Natural killer cell (primary cell): Measurements from ENCODE around the gene RGR. TPM values are rescaled to one million over a fixed set of nuclear protein-coding genes. Genes with fewer than 3 reads are reported as not detected.

ENCODE experiments used
- ATAC-seq, 3 donors: fragments of 150-1000 bp in 2 of 3; fragments of 200-7000 bp in 1 of 3; cut with Tn5 transposase; 1 replicate in 1 of 3; 2 replicates in 2 of 3; pipeline ENCODE4 v1.10.0; 2021; ENCODE audit warnings: mild to moderate bottlenecking in 2 of 3, moderate library complexity in 2 of 3
- DNase-seq, 2 donors: peaks; one replicate each; pipeline versions ENCODE4 v3.0.0 to v3.0.0-alpha.2; 2013 to 2021; ENCODE audit warnings: mixed read lengths in 1 of 2
- H3K27ac ChIP-seq: one replicate; pipeline ENCODE4 v1.5.1; 2013; ENCODE audit warnings: mild to moderate bottlenecking, low read length
- H3K27me3 ChIP-seq: one replicate; pipeline ENCODE4 v1.6.1; 2013; ENCODE audit warnings: low read length; ENCODE audit not compliant: control insufficient read depth, insufficient read depth
- H3K36me3 ChIP-seq: one replicate; pipeline ENCODE4 v1.6.1; 2013; ENCODE audit warnings: low read length; ENCODE audit not compliant: control insufficient read depth, insufficient read depth
- H3K4me1 ChIP-seq: one replicate; pipeline ENCODE4 v1.6.1; 2013; ENCODE audit warnings: low read length; ENCODE audit not compliant: control insufficient read depth, insufficient read depth
- H3K4me3 ChIP-seq: one replicate; pipeline ENCODE4 v1.5.1; 2013; ENCODE audit warnings: low read length
- H3K9me3 ChIP-seq: one replicate; pipeline ENCODE4 v1.6.1; 2013; ENCODE audit warnings: low read length; ENCODE audit not compliant: control insufficient read depth, insufficient read depth
- H3K27ac Mint-ChIP-seq, 2 donors: one replicate each; pipeline ENCODE4 v1.8.0; 2022; ENCODE audit warnings: mild to moderate bottlenecking in 2 of 2, mixed read lengths in 2 of 2, moderate library complexity in 1 of 2
- H3K27me3 Mint-ChIP-seq, 2 donors: one replicate each; pipeline ENCODE4 v1.8.0; 2022; ENCODE audit warnings: low read depth in 2 of 2, mixed read lengths in 2 of 2
- H3K36me3 Mint-ChIP-seq: one replicate; pipeline ENCODE4 v1.8.0; 2022; ENCODE audit warnings: mixed read lengths
- H3K4me1 Mint-ChIP-seq, 2 donors: one replicate each; pipeline ENCODE4 v1.8.0; 2022; ENCODE audit warnings: mixed read lengths in 2 of 2
- H3K4me3 Mint-ChIP-seq: one replicate; pipeline ENCODE4 v1.8.0; 2022; ENCODE audit warnings: mild to moderate bottlenecking, moderate library complexity, mixed read lengths
- H3K9me3 Mint-ChIP-seq, 2 donors: one replicate each; pipeline ENCODE4 v1.8.0; 2022; ENCODE audit warnings: mixed read lengths in 2 of 2
- whole genome bisulfite sequencing: methylation state at CpG from one replicate; pipeline ENCODE4 v1.1.7; 2013; ENCODE audit warnings: missing lambda C conversion rate; ENCODE audit not compliant: insufficient coverage; 5-methylcytosine and 5-hydroxymethylcytosine counted together
- intact Hi-C: fragments of 100-400 bp; cut with micrococcal nuclease; formaldehyde crosslinking; loops from one replicate; pipeline ENCODE4 v1.14.2; 2022
- total RNA-seq, 4 donors: library from RNA; stranded (reverse); fragments of 120-200 nt in 1 of 4; gene quantifications; one replicate each; pipeline versions ENCODE4 v1.2.3 to v1.2.4, GENCODE V29; 2013 to 2022
- TF ChIP-seq, protein P1 (sequence below): fragments of 200-600 bp; IDR thresholded peaks from one replicate; pipeline ENCODE4 v1.8.0; 2022; ENCODE audit warnings: antibody characterized with exemption

Gene RGR
- total RNA-seq, 3 donors from 2014 or later (not counting 1 experiment from before 2014, with no cell fraction given), result not detected

DNA sequence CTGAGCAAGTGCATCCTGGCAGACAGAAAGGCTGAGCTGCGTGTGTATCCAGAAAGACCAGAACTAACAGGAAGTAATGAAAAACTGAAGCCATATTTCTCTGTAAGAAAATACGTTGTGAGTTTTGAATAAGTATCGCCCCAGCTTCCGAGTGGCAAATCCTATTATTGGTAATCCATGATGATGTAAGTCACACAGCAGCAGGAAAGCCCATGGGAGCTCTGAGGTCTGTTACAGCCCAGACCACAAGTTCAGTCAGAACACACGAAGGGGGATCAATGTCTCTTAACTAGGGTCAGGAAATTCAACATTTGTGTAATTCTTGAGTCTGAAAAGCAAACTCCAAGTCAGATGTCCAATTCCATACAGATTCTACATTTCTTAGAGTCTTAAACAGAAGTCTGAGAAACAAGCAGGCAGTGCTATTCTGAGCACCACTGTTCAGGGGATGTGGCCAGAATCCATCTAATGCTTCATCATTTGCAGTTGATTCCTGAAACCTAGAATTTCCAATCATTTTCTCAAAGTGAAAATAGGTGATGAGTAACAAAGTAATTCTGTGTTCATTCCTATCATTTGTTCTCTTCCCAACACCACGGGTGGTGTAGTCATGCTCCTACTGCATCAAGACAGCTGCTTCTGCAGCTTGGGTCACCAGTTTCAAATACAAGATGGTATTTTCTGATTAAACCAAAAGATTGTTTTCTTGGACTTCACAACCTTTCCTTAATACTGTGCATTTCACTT, 19.3 kb upstream of the RGR start, which contains the start of gene LRIT2:
TSS of gene LRIT2 (minus strand) at position 118 of the 747 bp plus-strand sequence. CDS start at position 94, 24 bp downstream.
- 62% methylated on average over 6 of the region's 6 CpGs for WGBS
- no peaks in the 10 kb centered on the region for H3K9me3 ChIP-seq
- TF ChIP-seq, protein P1, sequence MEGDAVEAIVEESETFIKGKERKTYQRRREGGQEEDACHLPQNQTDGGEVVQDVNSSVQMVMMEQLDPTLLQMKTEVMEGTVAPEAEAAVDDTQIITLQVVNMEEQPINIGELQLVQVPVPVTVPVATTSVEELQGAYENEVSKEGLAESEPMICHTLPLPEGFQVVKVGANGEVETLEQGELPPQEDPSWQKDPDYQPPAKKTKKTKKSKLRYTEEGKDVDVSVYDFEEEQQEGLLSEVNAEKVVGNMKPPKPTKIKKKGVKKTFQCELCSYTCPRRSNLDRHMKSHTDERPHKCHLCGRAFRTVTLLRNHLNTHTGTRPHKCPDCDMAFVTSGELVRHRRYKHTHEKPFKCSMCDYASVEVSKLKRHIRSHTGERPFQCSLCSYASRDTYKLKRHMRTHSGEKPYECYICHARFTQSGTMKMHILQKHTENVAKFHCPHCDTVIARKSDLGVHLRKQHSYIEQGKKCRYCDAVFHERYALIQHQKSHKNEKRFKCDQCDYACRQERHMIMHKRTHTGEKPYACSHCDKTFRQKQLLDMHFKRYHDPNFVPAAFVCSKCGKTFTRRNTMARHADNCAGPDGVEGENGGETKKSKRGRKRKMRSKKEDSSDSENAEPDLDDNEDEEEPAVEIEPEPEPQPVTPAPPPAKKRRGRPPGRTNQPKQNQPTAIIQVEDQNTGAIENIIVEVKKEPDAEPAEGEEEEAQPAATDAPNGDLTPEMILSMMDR, result no peak
- peaks cover 12 to 53% of the 10 kb centered on the region in 2 donors for H3K27me3 Mint-ChIP-seq
- no peak within 1 kb of the TSS for H3K27ac ChIP-seq
- no peaks in the 10 kb centered on the region for H3K36me3 Mint-ChIP-seq
- H3K4me3 Mint-ChIP-seq, result no peak within 1 kb of the TSS
- no peaks in the 10 kb centered on the region for H3K4me1 ChIP-seq
- H3K27ac Mint-ChIP-seq, result no peak within 1 kb of the TSS
- no peaks in the 10 kb centered on the region for H3K9me3 Mint-ChIP-seq
- ATAC-seq (no peak), DNase-seq (no peak)
- no peaks in the 10 kb centered on the region for H3K27me3 ChIP-seq
- intact Hi-C loops, result no loop called here
- no peaks in the 10 kb centered on the region for H3K4me1 Mint-ChIP-seq
- no peak within 1 kb of the TSS for H3K4me3 ChIP-seq
- no peaks in the 10 kb centered on the region for H3K36me3 ChIP-seq

DNA sequence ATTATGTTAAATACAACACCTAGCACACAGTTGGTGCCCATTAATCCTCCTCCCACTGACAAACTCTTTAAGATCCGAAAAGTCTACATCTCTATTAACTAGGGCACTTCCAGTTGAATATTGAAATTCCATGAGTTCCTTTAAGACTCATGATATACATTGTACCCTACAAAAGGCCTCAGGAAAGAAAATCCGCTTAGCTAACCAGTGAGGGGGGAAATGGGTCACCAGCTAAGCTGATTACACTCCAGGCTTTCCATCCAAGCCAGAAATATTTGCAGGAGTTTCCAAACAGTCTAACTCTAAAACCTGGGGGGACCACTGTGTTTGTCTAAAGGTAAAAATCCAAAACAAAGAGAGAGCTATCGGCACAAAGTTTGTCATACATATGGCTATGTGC, 18.2 kb upstream of the RGR start:
- Histone ChIP-seq H3K4me1 (no peaks in the 10 kb centered on the region), H3K36me3 (no peaks in the 10 kb centered on the region), H3K27ac (no peak overlapping the region), H3K4me3 (no peak overlapping the region), H3K27me3 (no peaks in the 10 kb centered on the region), H3K9me3 (no peaks in the 10 kb centered on the region)
- Mint-ChIP-seq H3K9me3 (no peaks in the 10 kb centered on the region), H3K27ac (no peak overlapping the region), H3K36me3 (no peaks in the 10 kb centered on the region), H3K4me3 (no peak overlapping the region), H3K4me1 (no peaks in the 10 kb centered on the region), H3K27me3 (peaks cover 12 to 57% of the 10 kb centered on the region in 2 donors)
- no peak for ATAC-seq
- TF ChIP-seq, protein P1, result no peak
- intact Hi-C loops, result no loop called here
- no peak for DNase-seq
- WGBS, result 74% methylated on average over 3 of the region's 3 CpGs

DNA sequence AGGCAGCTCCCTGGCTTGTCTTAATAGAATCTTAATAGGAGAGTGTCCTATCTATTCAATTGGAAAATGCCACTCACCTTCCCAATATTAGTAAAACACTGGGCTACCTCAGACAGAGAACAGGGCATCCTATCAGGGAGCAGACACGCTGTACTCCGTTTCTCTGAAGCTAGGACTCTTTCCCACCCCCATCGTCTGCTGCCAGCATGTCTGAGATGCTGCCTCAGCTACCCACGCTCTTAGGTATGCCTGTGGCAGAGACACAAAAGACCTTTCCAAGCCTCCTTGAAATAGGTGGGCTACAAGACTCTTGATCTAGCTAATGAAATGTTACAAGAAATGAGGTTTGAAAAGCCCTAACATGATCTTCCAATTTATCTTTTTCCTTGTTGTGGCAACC, 17.0 kb upstream of the RGR start:
- Mint-ChIP-seq H3K27me3 (peaks cover 12 to 57% of the 10 kb centered on the region in 2 donors), H3K9me3 (no peaks in the 10 kb centered on the region), H3K36me3 (no peaks in the 10 kb centered on the region), H3K4me3 (no peak overlapping the region), H3K4me1 (no peaks in the 10 kb centered on the region), H3K27ac (no peak overlapping the region)
- Histone ChIP-seq H3K27ac (no peak overlapping the region), H3K36me3 (no peaks in the 10 kb centered on the region), H3K4me3 (no peak overlapping the region), H3K9me3 (no peaks in the 10 kb centered on the region), H3K4me1 (no peaks in the 10 kb centered on the region), H3K27me3 (no peaks in the 10 kb centered on the region)
- intact Hi-C loops, result no loop called here
- ATAC-seq (no peak), DNase-seq (no peak)
- WGBS, result 78% methylated on average over 4 of the region's 4 CpGs
- TF ChIP-seq, protein P1, result no peak

GRCh38 chr10:84230359-84230758, 14.5 kb upstream of the RGR start:
- no peaks in the 10 kb centered on the region for H3K4me1 ChIP-seq
- TF ChIP-seq, protein P1, result no peak
- intact Hi-C loops, result no loop called here
- no peak overlapping the region for H3K4me3 Mint-ChIP-seq
- no peaks in the 10 kb centered on the region for H3K9me3 Mint-ChIP-seq
- DNase-seq, result no peak
- no peaks in the 10 kb centered on the region for H3K36me3 ChIP-seq
- H3K9me3 ChIP-seq, result no peaks in the 10 kb centered on the region
- no peak overlapping the region for H3K27ac Mint-ChIP-seq
- 94% methylated on average over 1 of the region's 1 CpG for WGBS
- no peak for ATAC-seq
- no peaks in the 10 kb centered on the region for H3K4me1 Mint-ChIP-seq
- H3K4me3 ChIP-seq, result no peak overlapping the region
- H3K27ac ChIP-seq, result no peak overlapping the region
- H3K27me3 ChIP-seq, result no peaks in the 10 kb centered on the region
- H3K27me3 Mint-ChIP-seq, result peaks cover 12 to 54% of the 10 kb centered on the region in 2 donors
- H3K36me3 Mint-ChIP-seq, result no peaks in the 10 kb centered on the region
